Measurements from ENCODE around the gene MTX1.
"Not testable (repeated sequence)": the region's sequence is repeated elsewhere in the genome, so short reads cannot be mapped to it uniquely, and the experiment has no call there.

- TF ChIP-seq SMC3 (IDR thresholded peaks at IDR 0.05; ENCODE audit: low read depth, low read length); POLR2A (IDR thresholded peaks at IDR 0.05; ENCODE audit: low read depth, low read length); MXI1 (IDR thresholded peaks at IDR 0.05; ENCODE audit: borderline replicate concordance, low read depth, low read length); CTCF (conservative IDR thresholded peaks at IDR 0.05; ENCODE audit: low read depth, low read length); MAFK (IDR thresholded peaks at IDR 0.05; ENCODE audit: low read depth, low read length); RFX5 (IDR thresholded peaks at IDR 0.05; ENCODE audit: low read depth, low read length); RAD21 (IDR thresholded peaks at IDR 0.05; ENCODE audit: low read length); MAZ (IDR thresholded peaks at IDR 0.05; ENCODE audit: borderline replicate concordance, low read depth, low read length); USF2 (IDR thresholded peaks at IDR 0.05; ENCODE audit: low read depth, low read length); CEBPB (IDR thresholded peaks at IDR 0.05; ENCODE audit: low read depth, low read length): not testable (repeated sequence)
- TF ChIP-seq, protein P1, sequence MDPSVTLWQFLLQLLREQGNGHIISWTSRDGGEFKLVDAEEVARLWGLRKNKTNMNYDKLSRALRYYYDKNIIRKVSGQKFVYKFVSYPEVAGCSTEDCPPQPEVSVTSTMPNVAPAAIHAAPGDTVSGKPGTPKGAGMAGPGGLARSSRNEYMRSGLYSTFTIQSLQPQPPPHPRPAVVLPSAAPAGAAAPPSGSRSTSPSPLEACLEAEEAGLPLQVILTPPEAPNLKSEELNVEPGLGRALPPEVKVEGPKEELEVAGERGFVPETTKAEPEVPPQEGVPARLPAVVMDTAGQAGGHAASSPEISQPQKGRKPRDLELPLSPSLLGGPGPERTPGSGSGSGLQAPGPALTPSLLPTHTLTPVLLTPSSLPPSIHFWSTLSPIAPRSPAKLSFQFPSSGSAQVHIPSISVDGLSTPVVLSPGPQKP (IDR thresholded peaks at IDR 0.05; ENCODE audit: borderline replicate concordance, low read depth, low read length) = not testable (repeated sequence)
Measured at GRCh38 chr1:155246796-155247195, 38.3 kb downstream of the MTX1 start.
